Aorta (tissue), 5 donors: Measurements from ENCODE around the gene TGM5. TPM values are rescaled to one million over a fixed set of nuclear protein-coding genes. Genes with fewer than 3 reads are reported as not detected.

Experiments
- ATAC-seq: fragments of 200-7000 bp; cut with Tn5 transposase; one replicate; pipeline ENCODE4 v1.9.1; 2022; ENCODE audit warnings: moderate library complexity; ENCODE audit not compliant: low FRiP score
- DNase-seq, 2 donors: peaks; one replicate each; pipeline ENCODE4 v3.0.0-alpha.2; 2020
- H3K27ac ChIP-seq, 2 donors: one replicate each; pipeline ENCODE4 v1.5.1; 2013; ENCODE audit warnings: low read length in 2 of 2, mild to moderate bottlenecking in 2 of 2, moderate library complexity in 2 of 2, control low read depth in 1 of 2, inconsistent platforms in 1 of 2, low read depth in 1 of 2
- H3K27me3 ChIP-seq, 2 donors: one replicate each; pipeline ENCODE4 v1.6.1; 2013; ENCODE audit warnings: control low read depth in 1 of 2, low read length in 1 of 2, mild to moderate bottlenecking in 1 of 2, moderate library complexity in 1 of 2; ENCODE audit not compliant: insufficient read depth in 2 of 2, control insufficient read depth in 1 of 2
- H3K36me3 ChIP-seq, 2 donors: one replicate each; pipeline ENCODE4 v1.6.1; 2013; ENCODE audit warnings: control low read depth in 1 of 2, low read length in 1 of 2, mild to moderate bottlenecking in 1 of 2; ENCODE audit not compliant: insufficient read depth in 2 of 2, control insufficient read depth in 1 of 2
- H3K4me1 ChIP-seq, 2 donors: one replicate each; pipeline ENCODE4 v1.6.1; 2013; ENCODE audit warnings: low read length in 2 of 2, control low read depth in 1 of 2, mild to moderate bottlenecking in 1 of 2, moderate library complexity in 1 of 2; ENCODE audit not compliant: insufficient read depth in 2 of 2, control insufficient read depth in 1 of 2
- H3K4me3 ChIP-seq, 2 donors: one replicate each; pipeline ENCODE4 v1.5.1; 2013; ENCODE audit warnings: low read length in 2 of 2, control low read depth in 1 of 2, mild to moderate bottlenecking in 1 of 2
- H3K9me3 ChIP-seq: one replicate; pipeline ENCODE4 v1.6.1; 2013; ENCODE audit warnings: mild to moderate bottlenecking, low read length; ENCODE audit not compliant: control insufficient read depth
- WGBS, 2 donors: extraction: QIAGEN DNeasy Blood & Tissue Kit; methylation state at CpG; one replicate each; pipeline ENCODE4 v1.1.7; 2013; 5-methylcytosine and 5-hydroxymethylcytosine counted together
- intact Hi-C, 2 donors: fragments of 100-400 bp; cut with DNase I; formaldehyde crosslinking; loops; one replicate each; pipeline versions ENCODE4 v1.14.2 to v1.15.0; 2022
- polyA plus RNA-seq, 2 donors: library from polyadenylated mRNA; stranded (reverse); fragments of 200-250 nt; gene quantifications; one replicate each; pipeline ENCODE4 v1.2.3, GENCODE V29; 2013
- total RNA-seq, 2 donors: library from RNA; stranded (reverse); fragmentation: NEBNext Ultra II Directional; extraction: Animal tissue kit (Norgen Biotek cat#: 25700); gene quantifications; one replicate each; pipeline ENCODE4 v1.2.1, GENCODE V29; 2021
- donor health status: healthy with polysubstance abuse.
- donor health status: Bipolar disorder and iron deficiency.
- donor health status: DM: no; HTN: no; CAD: no.
- donor health status: DM: no; HTN: no; CAD: no.
- donor health status: DM: yes; HTN: yes; CAD: no.

TGM5 gene
- total and polyA plus RNA-seq, 4 donors: 0.84 TPM; not detected in 3

DNA sequence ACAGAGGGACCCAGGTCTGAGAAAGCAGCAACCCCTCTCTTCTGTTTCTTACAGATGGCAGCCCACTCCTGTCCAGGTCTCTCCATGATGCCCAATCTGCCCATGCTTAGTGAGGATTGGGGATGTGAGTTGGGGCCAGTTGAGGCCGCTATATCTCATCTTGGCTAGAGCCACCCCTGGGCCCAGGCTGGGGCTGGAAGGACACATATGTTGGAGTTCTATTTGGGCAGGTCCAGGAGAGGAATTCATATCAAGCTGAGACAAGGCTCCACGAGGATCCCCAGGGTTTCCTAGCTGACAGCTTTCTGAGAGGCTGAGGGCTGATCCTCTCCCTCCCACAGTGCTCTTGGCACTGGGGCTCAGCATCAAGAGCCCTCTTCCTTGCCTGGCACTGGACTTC is 11.4 kb downstream of the TGM5 start:
- ATAC-seq: peak; percentile 40

DNA sequence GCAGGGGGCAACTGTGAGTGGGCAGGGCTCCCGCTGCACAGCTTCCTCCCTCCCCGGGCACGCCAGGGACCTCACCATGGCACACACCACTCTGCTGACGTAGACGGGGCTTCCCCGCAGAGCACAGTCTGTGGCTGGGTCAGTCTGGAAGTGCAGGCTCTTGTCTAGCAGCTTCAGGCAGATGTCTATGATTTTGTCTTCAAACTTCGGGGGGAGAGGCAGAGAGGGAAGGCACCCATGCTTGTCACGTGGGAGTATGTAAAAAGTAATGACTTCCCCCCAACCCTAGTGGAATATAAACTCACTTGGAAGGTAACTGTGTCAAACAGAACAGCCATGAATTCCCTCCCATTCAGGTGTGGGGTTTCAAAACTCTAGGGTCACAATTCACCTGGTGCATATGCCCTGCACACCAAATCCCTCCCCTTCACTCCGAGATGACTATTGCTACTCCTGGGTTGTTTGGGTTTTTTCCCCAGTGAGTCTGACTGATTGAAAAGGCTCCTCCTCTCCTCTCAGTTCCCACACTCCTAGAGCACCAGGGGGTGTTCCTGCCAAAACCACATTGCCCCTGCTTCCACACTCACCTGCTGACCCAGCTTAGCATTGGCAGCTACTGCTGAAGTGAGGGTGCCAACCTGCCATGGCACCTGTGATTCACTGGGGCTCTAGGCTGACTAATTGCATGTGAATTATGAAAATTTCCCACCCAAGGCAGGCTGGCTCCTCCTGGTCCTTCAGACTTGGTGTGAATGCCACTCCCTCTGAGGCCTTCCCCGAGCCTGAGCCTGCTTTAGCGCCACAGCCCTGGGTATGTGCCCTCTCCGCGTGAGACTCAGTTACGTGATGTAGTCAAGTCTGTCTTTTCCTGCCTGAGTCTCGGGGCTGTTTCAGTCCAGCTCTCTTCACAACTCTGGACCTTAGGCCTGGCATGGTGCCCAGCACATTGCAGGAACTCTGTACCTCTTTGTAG is 13.0 kb downstream of the TGM5 start:
- no peaks in the 10 kb centered on the region for H3K9me3 ChIP-seq
- intact Hi-C loops: no loop called here
- H3K27me3 ChIP-seq: no peaks in the 10 kb centered on the region
- no peaks in the 10 kb centered on the region for H3K4me1 ChIP-seq
- H3K4me3 ChIP-seq: no peak overlapping the region
- no peak for ATAC-seq
- peak in 1 of 2 donors; percentile 57 for DNase-seq
- H3K36me3 ChIP-seq: no peaks in the 10 kb centered on the region
- H3K27ac ChIP-seq: no peak overlapping the region
- 49 to 55% methylated on average over 15 of the region's 15 CpGs for WGBS, 2 donors

More for the DNA sequence above, 11.4 kb downstream of the TGM5 start:
- H3K4me1 ChIP-seq: no peaks in the 10 kb centered on the region
- intact Hi-C loops: no loop called here
- WGBS, 2 donors: 79 to 84% methylated on average over 2 of the region's 2 CpGs
- no peak overlapping the region for H3K4me3 ChIP-seq
- H3K36me3 ChIP-seq: no peaks in the 10 kb centered on the region
- DNase-seq: no peak
- H3K27ac ChIP-seq: no peak overlapping the region
- no peaks in the 10 kb centered on the region for H3K9me3 ChIP-seq
- H3K27me3 ChIP-seq: no peaks in the 10 kb centered on the region

DNA sequence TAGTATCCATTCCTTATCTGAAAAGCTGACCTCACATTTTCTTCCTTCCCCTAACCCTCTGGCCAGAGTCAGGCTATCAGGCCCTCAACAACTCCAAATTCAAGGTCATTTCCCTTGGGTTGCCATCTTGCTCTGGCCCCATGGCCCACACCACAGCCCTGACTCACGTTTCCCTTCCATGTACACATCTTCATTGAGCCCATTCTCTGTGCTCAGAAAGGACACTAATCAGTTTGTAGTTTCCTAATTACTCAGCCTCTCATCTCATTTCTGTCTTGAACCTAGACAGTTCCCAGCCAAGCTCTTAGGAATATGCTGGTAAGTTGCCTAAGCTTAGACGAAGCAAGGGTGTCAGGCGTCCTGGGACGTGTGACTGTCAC is 14.9 kb downstream of the TGM5 start:
- WGBS, 2 donors: 81 to 94% methylated on average over 4 of the region's 4 CpGs
- intact Hi-C loops: no loop called here
- no peak overlapping the region for H3K27ac ChIP-seq
- no peaks in the 10 kb centered on the region for H3K36me3 ChIP-seq
- H3K27me3 ChIP-seq: no peaks in the 10 kb centered on the region
- ATAC-seq: no peak
- H3K4me3 ChIP-seq: no peak overlapping the region
- no peaks in the 10 kb centered on the region for H3K9me3 ChIP-seq
- DNase-seq: no peak
- H3K4me1 ChIP-seq: no peaks in the 10 kb centered on the region

DNA sequence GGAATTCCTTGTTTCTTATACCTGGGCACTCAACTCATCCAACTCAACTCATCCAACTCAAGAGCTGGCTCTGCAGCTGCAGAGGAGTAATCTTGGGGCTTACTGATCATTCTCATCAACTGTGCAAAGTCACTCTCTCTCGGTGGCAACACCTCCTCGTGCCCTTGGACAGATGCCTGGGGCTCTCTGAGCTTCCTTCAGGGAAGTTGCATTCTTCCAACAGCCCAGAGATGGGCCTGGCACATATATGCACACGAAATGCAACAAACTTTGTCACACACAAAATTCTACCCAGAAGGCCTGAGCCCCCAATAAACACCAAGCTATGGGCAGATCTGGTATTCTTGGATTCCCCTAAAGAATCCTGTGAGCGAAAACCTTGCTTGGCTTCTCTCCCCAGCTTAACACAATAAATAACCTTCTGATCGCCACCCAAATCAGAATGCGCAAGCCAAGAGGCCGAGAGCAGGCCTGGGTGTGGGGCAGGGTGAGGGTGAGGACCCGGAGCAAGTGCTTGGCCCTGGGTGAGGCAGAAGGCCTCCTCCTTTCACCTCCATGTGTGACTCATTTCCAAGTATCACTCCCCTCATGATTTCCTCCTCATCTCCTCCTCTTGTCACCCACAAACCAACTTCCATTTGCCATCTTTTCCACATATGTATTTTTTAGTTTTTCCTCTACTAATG is 15.4 kb downstream of the TGM5 start:
- no peaks in the 10 kb centered on the region for H3K36me3 ChIP-seq
- no peaks in the 10 kb centered on the region for H3K4me1 ChIP-seq
- DNase-seq (no peak), ATAC-seq (no peak)
- H3K27me3 ChIP-seq: no peaks in the 10 kb centered on the region
- 92 to 94% methylated on average over 8 of the region's 8 CpGs for WGBS, 2 donors
- no peak overlapping the region for H3K4me3 ChIP-seq
- H3K27ac ChIP-seq: no peak overlapping the region
- no peaks in the 10 kb centered on the region for H3K9me3 ChIP-seq
- intact Hi-C loops: no loop called here

DNA sequence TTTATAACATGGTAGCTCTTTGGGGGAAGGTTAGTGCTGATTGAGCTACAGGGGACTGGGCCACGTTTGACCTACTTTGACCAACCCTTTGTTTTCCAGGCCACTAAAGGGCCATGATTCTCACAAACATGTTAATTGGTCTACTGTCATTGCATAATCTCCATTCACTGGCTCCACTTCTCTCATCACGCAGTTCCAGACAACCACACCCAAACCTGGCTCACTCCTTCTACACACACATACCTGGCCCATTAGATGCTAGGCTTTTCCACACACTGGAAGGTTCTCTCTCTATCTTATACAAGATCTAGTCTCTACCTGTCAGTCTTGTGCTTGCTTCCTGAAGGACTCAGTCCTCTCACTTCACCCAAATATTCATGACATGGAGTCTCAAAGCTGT is 15.9 kb downstream of the TGM5 start:
- ATAC-seq: no peak
- H3K27ac ChIP-seq: no peak overlapping the region
- H3K4me3 ChIP-seq: no peak overlapping the region
- no peaks in the 10 kb centered on the region for H3K36me3 ChIP-seq
- no peaks in the 10 kb centered on the region for H3K4me1 ChIP-seq
- H3K27me3 ChIP-seq: no peaks in the 10 kb centered on the region
- 83 to 86% methylated on average over 2 of the region's 2 CpGs for WGBS, 2 donors
- H3K9me3 ChIP-seq: no peaks in the 10 kb centered on the region
- DNase-seq: no peak
- intact Hi-C loops: no loop called here

DNA sequence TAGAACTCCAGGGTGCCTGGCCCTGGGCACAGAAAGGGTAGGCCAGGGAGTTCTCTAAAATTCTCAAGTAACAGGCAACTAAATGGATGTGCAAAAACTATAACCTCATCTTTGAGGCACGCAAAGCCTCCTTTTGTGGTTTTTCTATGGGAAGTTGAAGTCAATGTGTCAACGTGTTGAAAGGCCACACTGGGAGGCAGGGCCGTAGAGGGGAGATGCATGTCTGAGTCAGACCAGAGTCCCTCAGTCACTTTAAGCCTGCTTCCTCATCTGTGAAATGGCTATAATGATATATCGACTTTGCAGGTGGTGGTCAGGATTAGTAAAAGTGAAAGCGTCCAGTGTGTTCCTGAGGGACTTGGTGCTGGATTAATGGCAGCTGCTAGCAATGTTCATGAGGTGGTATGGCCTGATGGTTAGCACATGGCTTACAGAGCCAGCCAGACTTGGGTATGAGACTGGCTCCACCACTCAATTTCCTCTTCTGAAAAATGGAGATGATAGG is 17.0 kb downstream of the TGM5 start:
- no peaks in the 10 kb centered on the region for H3K4me1 ChIP-seq
- H3K27ac ChIP-seq: no peak overlapping the region
- 60 to 67% methylated on average over 5 of the region's 5 CpGs for WGBS, 2 donors
- intact Hi-C loops: no loop called here
- H3K4me3 ChIP-seq: no peak overlapping the region
- H3K36me3 ChIP-seq: no peaks in the 10 kb centered on the region
- no peaks in the 10 kb centered on the region for H3K9me3 ChIP-seq
- DNase-seq (no peak), ATAC-seq (no peak)
- no peaks in the 10 kb centered on the region for H3K27me3 ChIP-seq

DNA sequence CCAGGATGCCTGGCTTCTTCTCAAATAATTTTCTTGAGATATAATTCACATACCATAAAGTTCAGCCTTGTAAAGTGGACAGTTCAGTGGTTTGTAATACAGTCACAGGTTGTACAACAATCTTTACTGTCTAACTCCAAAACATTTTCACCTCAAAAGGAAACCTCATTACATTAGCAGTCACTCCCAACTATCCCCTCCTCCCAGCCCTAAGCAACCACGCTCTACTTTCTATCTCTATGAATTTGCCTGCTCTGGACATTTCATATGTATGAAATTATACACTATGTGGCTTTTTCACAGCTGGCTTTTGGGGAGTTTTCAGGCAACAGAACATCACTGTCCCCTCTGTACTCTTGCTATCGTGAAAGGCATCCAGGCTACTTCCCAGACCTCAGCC is 17.5 kb downstream of the TGM5 start:
- no peaks in the 10 kb centered on the region for H3K9me3 ChIP-seq
- DNase-seq (no peak), ATAC-seq (no peak)
- H3K4me3 ChIP-seq: no peak overlapping the region
- no peaks in the 10 kb centered on the region for H3K27me3 ChIP-seq
- H3K27ac ChIP-seq: no peak overlapping the region
- no peaks in the 10 kb centered on the region for H3K4me1 ChIP-seq
- intact Hi-C loops: no loop called here
- H3K36me3 ChIP-seq: no peaks in the 10 kb centered on the region
- 79 to 86% methylated on average over 2 of the region's 2 CpGs for WGBS, 2 donors

DNA sequence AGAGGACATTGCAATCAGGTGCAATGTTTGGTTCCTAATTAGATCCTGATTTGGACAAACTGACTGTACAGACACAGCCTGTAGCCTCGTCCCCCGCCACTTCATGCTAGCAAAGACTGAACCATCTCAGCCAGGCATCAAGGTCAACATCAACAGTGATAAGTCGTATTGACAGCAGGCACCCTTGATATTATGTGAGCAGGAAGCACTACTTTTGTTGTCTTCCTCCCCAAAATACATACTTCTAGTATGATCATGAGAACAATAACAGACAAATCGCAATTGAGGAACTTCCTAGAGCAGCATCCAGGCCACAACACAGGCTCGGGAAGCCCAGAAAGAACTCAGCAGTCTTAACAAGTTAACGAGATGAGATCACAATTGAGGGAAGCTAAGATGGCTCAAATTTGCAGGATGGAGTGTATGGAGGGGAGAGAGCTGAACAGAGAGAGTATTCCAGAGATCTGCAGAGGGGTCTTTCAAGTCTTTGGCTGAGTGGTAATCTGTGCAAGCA is 20.4 kb downstream of the TGM5 start:
- Histone ChIP-seq H3K4me3 (no peak overlapping the region), H3K27ac (no peak overlapping the region), H3K9me3 (no peaks in the 10 kb centered on the region), H3K27me3 (no peaks in the 10 kb centered on the region), H3K36me3 (no peaks in the 10 kb centered on the region), H3K4me1 (no peaks in the 10 kb centered on the region)
- ATAC-seq (no peak), DNase-seq (no peak)
- intact Hi-C loops: no loop called here
- 80 to 88% methylated on average over 6 of the region's 6 CpGs for WGBS, 2 donors
